Measurements from ENCODE around the gene SARNP. TPM values are rescaled to one million over a fixed set of nuclear protein-coding genes. Genes with fewer than 3 reads are reported as not detected.

SARNP gene
- total RNA-seq, 3 donors from 2014 or later: 38.7 to 45.9 (median 41.3) TPM

DNA sequence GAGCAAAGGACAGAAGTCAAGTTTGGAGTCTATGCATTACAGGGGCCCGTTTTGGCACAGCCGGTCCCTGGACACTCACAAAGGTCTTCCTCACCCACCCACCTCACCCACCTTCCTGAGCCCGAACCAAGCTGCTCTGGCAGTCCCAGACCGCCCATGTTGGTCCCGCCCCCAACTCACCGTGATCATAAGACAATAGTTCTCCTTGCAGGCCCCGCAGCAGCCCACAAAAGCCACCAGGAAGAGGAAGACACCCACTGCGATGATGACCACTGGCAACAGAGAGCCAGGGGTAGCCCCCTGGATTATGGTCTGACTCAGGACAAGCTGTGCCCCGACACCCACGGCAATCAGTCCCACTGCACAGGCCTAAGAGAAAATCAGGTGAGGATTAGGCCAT, 90.6 kb downstream of the SARNP start:
- Histone ChIP-seq H3K4me1 (ENCODE audit: low read depth) (peaks cover 42% of the 10 kb centered on the region), H3K9me3 (no peaks in the 10 kb centered on the region), H3K36me3 (ENCODE audit: low read depth) (no peaks in the 10 kb centered on the region), H3K4me3 (no peak overlapping the region)
- intact Hi-C loops (cut with DNase I, micrococcal nuclease): no loop called here
- DNase-seq (peak in 1 of 3 donors; percentile 66), ATAC-seq (no peak)
- TF ChIP-seq, protein P1, sequence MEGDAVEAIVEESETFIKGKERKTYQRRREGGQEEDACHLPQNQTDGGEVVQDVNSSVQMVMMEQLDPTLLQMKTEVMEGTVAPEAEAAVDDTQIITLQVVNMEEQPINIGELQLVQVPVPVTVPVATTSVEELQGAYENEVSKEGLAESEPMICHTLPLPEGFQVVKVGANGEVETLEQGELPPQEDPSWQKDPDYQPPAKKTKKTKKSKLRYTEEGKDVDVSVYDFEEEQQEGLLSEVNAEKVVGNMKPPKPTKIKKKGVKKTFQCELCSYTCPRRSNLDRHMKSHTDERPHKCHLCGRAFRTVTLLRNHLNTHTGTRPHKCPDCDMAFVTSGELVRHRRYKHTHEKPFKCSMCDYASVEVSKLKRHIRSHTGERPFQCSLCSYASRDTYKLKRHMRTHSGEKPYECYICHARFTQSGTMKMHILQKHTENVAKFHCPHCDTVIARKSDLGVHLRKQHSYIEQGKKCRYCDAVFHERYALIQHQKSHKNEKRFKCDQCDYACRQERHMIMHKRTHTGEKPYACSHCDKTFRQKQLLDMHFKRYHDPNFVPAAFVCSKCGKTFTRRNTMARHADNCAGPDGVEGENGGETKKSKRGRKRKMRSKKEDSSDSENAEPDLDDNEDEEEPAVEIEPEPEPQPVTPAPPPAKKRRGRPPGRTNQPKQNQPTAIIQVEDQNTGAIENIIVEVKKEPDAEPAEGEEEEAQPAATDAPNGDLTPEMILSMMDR (IDR thresholded peaks at IDR 0.05): no peak

GRCh38 chr12:55725556-55725955, 92.0 kb downstream of the SARNP start:
- DNase-seq: no peak
- ATAC-seq: no peak
- no peak overlapping the region for H3K4me3 ChIP-seq
- no peaks in the 10 kb centered on the region for H3K36me3 ChIP-seq (ENCODE audit: low read depth)
- TF ChIP-seq, protein P1 (IDR thresholded peaks at IDR 0.05): no peak
- intact Hi-C loops (cut with DNase I, micrococcal nuclease): no loop called here
- H3K9me3 ChIP-seq: no peaks in the 10 kb centered on the region
- H3K4me1 ChIP-seq (ENCODE audit: low read depth): peaks cover 54% of the 10 kb centered on the region

- TF ChIP-seq, protein P1 (IDR thresholded peaks at IDR 0.05): no peak
- no peak for ATAC-seq
- intact Hi-C loops (cut with DNase I, micrococcal nuclease): no loop called here
- DNase-seq: peak in 1 of 3 donors; percentile 28
- Histone ChIP-seq H3K9me3 (no peaks in the 10 kb centered on the region), H3K4me3 (no peak overlapping the region), H3K36me3 (ENCODE audit: low read depth) (no peaks in the 10 kb centered on the region), H3K4me1 (ENCODE audit: low read depth) (peaks cover 56% of the 10 kb centered on the region)
Measured at GRCh38 chr12:55724940-55725309, 92.6 kb downstream of the SARNP start.

DNA sequence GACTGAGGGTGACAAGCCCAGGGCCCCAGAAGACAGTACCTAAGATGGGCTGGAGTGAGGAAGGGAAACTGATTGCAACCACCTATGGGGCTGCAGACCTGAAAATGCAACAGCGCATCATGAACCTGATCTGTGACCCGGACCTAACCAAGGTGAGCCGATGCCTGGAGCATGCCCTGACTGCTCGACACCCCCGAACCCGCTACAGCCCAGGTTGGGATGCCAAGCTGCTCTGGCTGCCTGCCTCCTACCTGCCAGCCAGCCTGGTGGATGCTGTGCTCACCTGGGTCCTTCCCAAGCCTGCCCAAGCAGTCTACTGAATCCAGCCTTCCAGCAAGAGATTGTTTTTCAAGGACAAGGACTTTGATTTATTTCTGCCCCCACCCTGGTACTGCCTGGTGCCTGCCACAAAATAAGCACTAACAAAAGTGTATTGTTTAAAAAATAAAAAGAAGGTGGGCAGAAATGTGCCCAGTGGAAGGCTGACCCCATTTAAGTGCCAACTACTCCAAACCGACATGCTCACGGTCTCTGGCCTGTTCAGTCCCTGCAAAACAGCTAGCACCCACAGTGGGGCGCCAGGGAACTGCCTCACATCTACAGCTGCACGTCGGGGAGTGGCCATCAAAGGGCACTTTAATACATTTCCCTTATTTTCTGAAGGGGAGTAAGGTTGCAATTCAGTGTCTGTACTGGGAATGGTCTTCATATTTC, 93.1 kb downstream of the SARNP start:
- no peaks in the 10 kb centered on the region for H3K36me3 ChIP-seq (ENCODE audit: low read depth)
- H3K4me1 ChIP-seq (ENCODE audit: low read depth): peaks cover 62% of the 10 kb centered on the region
- intact Hi-C loops (cut with DNase I, micrococcal nuclease): no loop called here
- no peaks in the 10 kb centered on the region for H3K9me3 ChIP-seq
- peak; percentile 78 to 89 (median 84) for DNase-seq
- ATAC-seq: no peak
- TF ChIP-seq, protein P1 (IDR thresholded peaks at IDR 0.05): peak; percentile 34
- H3K4me3 ChIP-seq: no peak overlapping the region

GRCh38 chr12:55723516-55724225, 93.9 kb downstream of the SARNP start:
- DNase-seq: no peak
- TF ChIP-seq, protein P1 (IDR thresholded peaks at IDR 0.05): no peak
- ATAC-seq: no peak
- intact Hi-C loops (cut with DNase I, micrococcal nuclease): no loop called here
- H3K36me3 ChIP-seq (ENCODE audit: low read depth): no peaks in the 10 kb centered on the region
- H3K4me3 ChIP-seq: no peak overlapping the region
- no peaks in the 10 kb centered on the region for H3K9me3 ChIP-seq
- H3K4me1 ChIP-seq (ENCODE audit: low read depth): peaks cover 68% of the 10 kb centered on the region

Measured in mucosa of descending colon (tissue), 3 donors.